ENCODE data around the gene FTH1.

The FTH1 gene

DNA sequence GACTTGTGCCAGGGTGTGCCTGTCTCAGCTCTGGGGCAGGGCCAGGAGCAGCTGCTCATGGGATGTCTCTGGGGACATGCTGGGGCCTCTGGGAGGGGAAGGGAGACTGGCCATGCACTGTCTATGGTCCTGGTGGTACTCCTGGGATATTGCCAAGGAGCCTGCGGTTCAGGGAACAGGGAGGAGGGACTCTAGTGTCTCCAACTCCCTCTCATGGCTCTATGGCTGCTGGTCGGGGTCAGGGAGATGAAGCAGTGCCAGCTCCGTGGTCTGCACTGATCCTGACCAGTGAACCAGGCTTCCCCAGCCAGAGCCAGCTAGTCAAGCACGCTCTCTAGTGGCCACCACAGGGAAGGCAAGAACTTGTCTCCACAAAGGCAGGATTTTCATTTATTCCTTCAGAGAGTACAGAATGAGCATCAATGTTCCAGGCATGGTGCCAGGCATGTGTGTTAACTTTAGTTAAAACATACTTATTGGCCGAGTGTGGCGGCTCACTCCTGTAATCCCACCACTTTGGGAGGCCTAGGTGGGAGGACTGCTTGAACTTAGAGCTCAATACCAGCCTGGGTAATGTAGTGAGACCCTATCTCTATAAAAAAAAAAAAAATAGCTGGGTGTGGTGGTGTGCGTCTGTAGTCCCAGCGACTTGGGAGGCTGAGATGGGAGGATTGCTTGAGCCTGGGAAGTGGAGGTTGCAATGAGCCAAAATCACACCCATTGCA lies 19.8 kb downstream of the FTH1 start:
- peak; percentile 64 for DNase-seq

DNA sequence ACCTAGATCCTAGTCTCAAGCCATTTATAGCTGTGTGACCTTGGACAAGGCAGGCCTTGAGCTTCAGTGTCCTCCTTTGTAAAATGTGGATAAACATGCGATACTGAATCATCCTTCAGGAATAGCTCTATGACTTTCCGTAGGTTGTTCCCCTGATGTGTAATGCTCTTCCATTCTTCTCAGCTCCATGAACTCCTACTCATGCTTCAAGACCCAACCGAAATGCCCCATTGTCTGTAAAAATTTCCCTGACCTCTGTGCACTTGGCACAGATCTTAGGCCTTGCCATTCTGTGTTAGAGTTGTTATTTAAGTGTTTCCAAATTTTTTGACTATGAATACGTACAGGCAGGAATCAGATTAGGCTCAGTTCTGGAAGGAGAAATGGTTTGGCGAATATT lies 20.5 kb downstream of the FTH1 start:
- no peak for DNase-seq

DNA sequence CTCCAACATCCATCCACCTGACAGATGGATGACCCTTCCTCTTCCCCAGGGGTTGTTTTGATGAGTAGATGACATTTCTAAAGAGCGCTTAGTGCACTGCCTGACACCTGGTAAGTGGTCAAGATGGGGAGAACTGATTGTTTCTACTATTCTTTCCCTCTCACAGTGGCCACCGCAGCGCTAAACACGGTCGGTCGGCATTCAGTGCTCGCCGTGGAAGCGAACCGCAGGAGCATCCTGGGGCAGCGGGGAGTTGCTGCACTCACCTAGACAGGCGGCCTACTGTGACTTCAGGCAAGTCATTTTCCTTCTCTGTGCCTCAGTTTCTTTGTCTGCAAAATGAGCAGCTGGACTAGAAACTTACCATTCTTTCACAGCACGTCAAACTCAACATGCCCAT lies 22.2 kb downstream of the FTH1 start:
- no peak for DNase-seq

DNA sequence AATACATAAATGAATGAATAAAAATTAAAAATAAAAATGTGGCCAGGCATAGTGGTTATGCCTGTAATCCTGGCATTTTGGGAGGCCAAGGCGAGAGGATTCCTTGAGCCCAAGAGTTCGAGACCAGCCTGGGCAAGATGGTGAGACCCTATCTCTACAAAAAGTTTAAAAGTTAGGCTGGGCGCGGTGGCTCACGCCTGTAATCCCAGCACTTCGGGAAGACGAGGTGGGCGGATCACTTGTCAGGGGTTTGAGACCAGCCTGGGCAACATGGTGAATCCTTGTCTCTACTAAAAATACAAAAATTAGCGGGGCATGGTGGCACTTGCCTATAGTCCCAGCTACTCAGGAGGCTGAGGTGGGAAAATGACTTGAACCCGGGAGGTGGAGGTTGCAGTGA lies 27.0 kb downstream of the FTH1 start:
- DNase-seq, result no peak

DNA sequence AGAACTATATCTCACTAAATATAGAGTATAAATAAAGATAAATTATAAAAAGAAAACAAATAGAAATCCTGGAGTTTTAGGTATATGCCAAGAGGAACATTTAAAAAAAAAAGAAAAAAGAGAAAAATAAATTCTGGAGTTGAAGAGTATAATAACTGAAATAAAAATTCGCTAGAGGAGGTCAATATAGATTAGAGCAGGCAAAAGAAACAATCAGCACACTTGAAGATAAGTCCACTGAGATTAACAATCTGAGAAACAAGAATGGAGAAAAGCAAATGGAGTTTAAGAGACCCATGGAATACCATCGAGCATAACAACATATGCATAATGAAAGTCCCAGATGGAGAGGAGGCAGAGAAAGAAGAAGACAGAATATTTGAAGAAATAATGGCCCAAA lies 31.6 kb downstream of the FTH1 start:
- DNase-seq, result no peak

DNA sequence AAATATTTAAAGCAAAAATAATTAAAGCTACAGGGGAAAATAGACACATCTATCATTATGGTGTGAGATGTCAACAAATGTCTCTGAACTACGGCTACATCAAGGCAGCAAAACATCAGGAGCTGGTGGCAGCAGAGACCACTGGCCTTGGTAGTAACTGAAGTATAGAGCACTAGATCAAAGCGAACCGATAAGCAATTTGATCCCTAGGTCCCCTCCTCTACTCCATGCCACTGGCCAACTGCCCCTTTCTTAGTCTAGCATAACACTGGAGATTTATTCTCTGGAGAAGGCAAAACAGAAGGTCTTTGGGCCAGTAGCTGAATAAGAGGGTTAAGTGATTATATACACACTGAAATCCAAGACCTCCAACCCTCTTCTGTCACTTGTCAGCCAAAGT lies 36.5 kb downstream of the FTH1 start:
- DNase-seq, result no peak

DNA sequence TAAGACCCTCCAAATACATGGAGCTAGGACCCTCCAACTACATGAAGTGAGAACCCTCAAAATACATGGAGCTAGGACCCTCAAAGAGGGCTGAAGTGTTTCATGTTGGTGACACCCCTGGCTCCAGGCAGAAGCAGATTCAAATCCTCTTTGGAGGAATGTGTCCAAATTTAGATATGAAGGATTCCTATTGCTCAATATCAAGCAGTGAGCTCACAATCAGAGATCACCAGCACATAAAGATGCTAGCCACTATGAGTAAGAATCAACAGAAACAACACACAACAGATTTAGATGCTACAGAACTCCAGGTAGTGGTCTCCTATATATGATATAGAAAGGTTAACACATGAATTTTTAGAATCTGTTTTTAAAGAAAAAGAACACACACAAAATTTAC lies 38.8 kb downstream of the FTH1 start:
- DNase-seq, result no peak

DNA sequence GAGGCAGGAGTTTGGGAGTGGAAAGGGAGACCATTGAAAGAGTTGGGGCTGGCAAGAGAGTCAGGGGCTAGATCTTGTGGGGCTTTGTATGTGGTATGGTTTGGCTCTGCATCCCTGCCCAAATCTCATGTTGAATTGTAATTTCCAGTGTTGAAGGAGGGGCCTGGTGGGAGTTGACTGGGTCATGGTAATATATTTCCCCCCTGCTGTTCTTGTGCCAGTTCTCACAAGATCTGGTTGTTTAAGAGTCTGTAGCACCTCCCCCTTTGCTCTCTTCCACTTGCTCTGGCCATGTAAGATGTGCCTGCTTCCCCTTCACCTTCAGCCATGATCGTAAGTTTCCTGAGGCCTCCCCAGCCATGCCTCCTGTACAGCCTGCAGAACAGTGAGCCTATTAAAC lies 39.9 kb downstream of the FTH1 start:
- no peak for DNase-seq

DNA sequence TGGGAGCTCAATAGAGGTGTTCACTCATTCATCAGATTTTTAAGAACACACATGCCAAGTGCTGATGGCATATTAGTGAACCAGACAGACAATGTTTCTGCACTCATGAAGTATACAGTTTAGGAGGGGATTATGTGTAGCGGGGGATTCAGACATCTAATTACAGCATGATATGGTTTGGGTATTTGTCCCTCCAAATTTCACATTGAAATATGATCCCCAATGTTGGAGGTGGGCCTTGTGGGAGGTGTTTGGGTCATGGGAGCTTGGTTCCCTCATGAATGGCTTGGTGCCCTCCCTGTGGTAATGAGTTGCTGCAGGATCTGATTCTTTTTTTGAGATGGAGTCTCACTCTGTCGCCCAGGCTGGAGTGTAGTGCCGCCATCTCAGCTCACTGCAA lies 41.2 kb downstream of the FTH1 start:
- DNase-seq, result no peak

DNA sequence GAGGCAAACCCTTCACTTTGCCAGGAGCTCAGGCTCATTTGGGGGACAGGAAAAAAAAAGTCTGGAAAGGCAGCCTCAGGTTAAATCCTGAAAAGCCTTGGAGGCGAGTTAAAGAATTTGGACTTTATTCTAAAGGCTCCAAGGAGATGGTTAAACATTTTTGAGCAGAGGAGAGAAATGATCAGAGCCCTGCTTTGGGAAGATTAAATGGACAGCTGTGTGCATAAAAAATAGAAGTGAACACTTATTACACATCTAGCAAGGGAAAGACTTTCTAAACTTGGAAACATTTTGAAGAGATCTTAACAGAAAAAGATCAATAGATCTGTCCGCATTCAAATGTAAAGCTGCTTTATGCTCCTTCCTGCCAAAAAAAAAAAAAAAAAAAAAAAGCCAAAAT lies 41.7 kb downstream of the FTH1 start:
- DNase-seq, result no peak

DNA sequence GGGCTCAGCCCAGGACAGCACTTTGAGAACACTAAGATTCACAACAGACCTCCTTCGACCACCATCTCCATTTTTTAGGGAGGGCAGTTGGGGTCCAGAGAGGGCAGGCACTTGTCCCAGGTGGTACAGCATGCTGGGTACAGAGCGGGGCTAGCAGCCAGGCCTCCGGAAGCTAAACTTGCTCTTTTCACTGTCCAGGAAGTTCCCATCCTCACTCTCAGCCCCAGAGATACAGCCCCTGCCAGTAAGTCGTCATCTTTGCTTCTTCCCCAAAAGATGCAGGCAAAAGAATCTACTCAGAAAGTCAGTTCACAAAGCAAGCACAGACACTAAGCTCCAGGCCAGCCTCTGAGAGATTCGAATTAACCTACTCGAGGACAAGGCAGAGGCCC lies 43.4 kb downstream of the FTH1 start:
- DNase-seq, result no peak

DNA sequence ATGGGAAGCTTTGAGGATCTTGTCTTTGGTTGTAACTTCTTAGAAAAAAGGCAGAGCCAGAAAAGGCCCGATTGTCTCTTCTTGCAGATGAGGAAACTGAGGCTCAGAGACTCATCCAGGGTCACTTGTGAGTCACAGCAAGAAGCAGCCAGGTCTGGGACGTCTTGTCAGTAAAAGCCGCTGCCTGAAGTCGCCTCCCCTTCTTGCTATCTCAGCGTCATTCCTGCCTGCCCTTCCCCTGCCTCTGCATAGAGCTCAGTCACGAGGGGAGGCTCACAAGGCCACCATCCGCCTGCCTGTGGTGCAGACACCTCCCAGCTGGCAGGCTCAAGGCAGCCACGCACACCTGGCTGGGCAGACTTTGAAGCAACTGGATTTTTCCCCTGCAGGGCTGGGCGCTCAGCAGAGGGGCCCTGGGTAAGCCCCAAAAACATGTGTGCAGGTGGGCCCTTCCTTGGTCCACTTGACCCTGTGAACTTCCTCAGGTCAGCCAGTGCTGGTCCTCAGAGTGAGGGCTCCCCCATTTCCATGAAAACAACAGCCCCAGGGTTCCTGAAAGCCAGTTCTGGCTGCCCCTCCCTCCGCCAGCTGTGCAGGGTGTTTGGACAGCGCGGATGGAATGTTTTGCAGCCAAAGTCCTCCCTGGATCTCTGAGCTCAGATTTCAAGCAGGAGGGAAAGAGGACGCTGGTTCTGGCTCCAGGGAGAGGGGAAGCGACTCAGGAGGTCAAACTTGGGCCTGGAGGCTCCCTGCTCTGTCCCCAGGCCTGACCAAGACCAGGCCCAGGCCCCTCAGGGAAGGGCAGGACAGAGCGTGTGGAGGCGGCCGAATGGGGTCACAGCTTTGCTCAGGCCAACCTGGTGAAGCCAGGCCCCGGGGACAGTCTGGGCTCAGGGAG lies 44.0 kb downstream of the FTH1 start:
- DNase-seq, result no peak

DNA sequence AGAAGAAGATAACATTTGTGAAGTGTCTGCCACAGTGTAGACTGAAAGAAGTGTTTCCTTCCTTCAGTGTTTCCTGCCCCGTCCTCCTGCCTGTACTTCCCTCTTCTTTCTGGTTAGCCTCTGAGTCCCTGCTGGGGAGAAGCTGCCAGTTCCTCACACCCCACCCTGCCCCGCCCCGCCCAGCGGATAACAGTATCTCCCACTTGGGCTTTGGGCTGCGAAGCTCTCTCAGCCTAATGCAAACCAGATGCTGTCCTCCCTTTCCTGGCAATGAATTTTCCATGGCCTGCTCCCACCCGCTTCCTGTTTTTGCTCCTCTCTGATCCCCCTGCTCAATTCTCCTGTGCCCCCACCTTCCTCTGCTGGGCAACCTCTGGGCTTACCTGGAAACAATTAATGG lies 44.9 kb downstream of the FTH1 start:
- DNase-seq, result no peak

DNA sequence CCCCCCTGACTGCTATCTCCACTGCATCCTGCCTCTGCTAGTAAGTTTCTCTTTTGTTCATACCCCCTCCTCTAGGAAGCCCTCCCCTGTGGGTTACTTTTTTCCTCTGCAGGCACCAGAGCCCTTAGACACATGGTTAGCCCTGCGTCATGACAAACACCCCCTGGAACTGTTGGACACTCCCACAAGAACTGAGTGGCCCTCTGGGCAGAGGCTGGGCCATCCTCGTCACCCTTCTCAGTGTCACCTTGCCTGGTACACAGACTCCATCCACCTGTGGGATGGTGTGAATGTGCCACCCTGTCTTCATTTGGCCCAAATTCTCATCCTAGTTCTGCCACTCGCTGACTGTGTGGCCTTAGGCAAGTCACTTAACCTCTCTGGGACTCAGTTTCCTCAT lies 46.0 kb downstream of the FTH1 start:
- no peak for DNase-seq

DNA sequence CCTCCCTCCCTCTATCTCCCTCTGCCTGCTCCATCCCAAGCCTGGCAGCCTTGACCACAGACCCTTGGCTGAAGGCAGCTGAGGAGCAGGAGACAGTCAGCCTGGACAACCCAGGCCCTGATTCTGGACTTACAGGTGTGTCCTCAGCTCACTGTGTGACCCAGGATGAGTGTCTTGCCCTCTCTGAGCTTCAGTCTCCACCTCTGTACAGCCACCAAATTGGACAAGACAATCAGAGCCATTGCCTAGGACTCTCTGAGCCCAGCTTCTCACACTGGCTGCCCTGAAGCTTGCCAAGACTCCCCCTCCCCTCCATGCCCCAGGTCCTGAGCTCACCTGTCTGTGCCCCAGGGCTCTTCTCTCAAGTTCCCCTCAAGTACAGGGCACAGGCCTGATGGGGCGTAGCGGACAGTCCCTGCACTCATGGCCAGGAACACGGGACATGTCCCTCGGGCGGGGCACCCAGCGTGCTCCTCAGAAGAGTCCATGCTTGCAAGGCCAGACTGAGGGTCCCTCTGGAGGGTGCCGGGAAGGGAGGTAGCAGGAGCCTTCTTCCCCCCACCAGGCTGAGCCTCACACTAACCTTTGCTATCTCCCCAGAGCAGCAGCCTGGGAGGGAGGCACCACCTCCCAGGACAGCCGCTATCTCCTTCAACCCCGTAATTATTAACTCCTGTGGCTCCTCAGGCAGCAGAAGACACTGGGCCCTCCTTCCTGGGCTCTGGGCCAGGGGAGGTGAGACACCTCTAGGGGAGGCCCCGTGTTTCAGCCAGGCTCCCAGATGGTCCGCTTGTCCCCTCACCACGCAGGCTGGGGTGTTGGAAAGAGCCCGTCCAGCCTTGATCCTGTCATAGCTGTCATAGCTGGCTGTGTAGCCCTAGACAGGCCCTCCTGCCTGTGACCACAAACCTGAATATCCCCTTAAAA lies 47.5 kb downstream of the FTH1 start:
- DNase-seq, result no peak

DNA sequence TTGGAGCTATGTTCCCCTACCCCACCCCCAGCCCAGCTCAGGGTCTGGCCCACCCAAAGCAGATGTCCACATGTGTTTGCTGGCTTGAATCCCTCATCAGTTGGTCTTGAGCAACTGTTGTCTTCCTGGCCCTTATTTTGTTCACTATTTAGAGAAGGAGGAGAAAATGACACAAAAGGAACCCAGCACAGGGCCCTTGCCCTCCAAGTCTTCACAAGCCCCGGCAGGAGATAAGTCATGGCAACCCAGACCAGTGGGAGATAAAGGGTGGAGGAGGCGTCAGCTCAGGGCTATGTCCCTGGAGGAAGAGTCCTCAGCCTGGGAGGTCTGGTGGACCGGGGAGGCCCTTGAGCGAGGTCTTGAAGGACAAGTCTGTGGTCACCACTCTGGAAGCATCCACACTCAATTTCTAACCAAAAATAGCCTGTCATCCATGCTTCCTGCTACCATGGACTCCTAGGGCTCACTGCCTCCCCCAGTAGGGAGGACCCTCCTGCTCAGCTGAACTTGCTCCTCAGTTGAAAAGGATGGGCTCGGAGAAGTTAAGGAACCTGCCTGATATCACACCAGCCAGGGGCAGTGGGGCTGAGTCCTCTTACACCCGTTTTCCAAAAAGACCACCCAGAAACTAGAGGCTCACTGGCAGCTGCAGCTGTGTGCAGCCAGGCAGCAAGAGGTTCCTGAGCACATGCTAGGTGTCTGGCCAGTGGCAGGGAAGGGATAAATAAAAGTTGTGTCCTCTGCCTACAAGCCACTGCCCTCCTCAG lies 48.3 kb downstream of the FTH1 start:
- no peak for DNase-seq

DNA sequence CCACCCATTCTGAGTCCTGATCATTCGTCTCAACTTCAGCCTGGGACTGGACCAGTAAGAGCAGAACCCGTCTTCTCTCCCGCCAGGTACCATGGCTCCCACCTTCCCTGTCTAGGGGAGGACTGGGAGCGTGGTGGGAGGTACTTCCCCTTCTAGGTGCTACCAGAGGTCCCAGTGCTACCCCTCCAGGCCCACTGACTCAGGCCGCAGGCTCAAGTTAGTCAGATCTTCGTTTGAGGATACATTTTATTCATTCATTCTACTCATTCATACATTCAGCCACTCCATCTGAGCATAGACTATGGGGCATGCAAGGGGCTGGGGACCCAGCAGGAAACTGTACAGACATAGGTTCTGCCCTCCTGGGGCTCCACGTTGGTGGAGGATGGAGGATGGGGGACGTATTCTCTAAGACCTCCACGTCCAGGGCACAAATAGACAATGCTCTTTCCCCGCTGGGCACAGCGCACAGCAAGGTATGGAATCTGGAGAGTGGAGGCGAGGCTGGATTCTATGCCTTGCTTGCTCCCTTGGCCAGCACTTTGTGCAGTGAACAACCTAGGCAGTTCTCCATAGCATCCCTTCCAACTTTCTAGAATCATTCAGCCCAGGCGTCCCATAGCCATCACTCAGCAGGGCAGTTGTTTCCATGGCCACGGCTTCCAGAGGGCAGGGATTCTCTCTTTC lies 49.0 kb downstream of the FTH1 start:
- DNase-seq, result no peak

DNA sequence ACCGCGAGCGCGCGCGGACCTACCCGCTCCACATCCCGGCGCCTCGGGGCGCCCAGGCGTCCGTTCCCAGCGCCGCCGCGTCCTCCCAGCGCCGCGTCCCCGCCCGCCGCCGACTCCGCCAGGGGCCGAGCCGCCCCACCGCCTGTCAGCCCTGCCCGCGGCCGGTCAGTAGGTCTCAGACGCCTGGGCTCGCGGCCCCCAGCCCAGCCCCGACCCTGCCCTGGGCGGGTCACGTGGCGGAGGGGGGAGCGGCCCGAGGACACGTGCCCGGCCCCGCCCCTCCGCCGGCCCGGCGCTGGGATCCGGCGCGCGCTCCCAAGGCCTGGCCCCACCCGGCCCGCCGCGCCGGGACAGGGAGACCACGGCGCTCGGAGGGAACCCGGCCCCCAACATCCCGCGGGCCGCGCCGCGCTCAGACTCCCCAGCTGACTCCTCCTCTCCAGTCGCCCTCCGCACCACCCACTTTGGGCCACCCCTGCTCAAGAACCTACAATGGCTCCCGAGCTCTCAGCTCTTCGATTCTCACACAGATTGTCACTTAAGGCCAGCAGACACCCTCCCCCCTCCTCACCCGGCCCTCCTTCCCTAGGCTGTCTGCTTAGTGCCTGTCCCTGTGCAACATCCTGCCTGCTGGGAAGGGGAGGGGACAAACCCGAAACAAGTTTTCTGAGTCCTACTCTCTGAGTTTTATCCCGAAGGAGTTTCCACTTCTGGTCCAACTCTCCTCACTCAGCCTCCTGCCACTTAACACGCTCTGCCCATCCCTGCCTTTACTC lies 49.9 kb downstream of the FTH1 start, which contains the start of gene RAB3IL1:
RAB3IL1 (minus strand) TSS at position 233 of the 776 bp plus-strand sequence; CDS start at position 34, 199 bp downstream.
- no peak for DNase-seq

DNA sequence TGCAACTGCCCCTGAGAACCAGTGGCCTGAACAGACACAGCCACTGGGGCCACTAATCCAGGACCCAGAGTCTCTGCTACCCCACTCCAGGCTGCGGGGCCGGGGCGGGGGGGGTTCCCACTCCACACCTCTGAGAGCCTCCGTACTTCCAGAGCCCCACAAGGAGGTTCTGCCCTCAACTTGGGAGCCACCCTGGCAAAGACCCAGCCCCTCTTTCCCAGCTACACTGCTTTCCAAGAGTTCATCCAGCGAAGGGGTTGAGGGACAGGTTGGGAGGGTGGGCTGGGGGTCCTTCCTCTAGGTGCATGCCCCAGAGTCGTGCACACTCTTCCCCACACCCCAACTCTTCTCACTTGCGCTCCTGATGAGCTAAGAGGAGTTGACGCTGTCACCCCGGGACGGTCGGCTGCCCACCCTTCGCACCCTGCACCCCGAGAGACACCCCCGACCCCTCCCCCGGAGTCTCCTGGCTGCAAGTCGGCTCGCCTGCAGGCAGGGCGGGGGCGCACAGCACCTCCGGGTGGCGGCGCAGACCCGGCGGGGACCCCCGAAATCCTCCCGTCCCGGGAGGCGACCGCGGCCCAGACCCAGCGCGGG lies 50.6 kb downstream of the FTH1 start:
- DNase-seq, result no peak

DNA sequence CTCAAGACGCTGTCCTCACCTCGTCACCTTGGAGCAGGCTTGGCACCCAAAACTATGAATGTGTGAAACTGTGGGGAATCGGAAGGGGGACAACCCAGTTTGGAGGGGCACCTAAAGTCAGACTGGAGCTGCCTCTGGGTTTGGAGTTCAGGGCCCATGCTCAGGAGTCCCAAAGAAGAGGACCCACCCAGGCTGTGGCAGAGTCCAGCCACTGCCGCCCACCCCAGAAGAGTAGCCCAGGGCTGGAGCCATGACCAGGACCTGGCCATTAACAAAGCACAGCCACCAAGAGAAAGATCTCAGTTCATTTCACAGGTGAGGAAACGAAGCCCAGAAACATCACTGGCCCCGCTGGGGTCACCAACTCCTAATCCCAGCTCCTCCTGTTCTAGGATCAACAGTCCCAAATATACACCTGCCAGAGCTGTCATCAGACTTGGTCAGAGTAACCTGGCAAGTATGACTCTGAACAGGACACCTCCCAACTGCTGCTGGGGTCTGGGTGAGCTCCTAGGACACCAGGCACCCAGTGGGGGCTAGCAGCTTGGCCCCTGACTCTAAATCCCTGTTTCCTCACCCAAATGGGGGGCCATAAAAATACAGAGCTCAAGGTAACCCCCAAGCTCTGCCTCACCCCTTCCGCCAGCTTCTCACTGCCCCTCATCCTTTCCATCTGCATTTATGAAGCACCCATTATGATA lies 52.8 kb downstream of the FTH1 start:
- DNase-seq, result no peak

Measured in activated naive CD4-positive, alpha-beta T cell treated with anti-CD3 and anti-CD28 coated beads, Interleukin-2, amount 50 U/mL, for 16 hours (primary cell).